Measurements from ENCODE around the gene SIL1.

Gene SIL1

DNA sequence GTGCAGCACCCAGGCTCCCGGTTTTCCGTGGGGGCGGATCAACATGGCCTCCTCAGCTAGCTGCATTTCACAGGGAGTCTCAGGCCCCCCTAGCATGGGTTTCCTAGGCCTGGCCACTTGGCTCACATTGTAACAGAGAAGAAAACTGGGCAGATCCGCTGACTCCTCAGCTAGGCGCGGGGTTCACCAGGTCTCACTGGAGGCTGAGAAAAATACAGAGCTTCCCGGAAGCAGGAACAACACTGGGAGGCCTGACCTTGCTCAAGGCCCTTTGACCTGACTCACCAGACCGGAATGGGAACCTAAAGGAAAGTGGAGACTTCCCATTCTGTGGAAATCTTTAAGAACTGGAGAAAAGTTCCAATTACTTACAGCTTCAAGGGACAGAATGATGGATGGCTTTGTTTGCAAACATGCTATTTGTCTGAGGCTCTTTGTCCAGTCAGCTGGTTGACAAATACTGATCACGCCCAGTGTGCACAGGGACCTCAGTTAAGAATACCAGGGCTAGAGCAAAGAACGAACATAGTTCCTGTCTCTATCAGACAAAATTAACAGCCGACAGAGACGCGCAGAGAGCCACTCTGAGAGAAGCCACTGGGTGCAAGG is 234.3 kb downstream of the SIL1 start:
- peaks cover 4% of the 10 kb centered on the region; the same call in 1 of the 2 replicates for H3K4me1 ChIP-seq (ENCODE audit: control insufficient read depth, insufficient read depth, low read length)
- H3K36me3 ChIP-seq (ENCODE audit: control insufficient read depth, insufficient read depth, low read length) = no peaks in the 10 kb centered on the region
- H3K9me3 ChIP-seq (ENCODE audit: control insufficient read depth, insufficient read depth, low read length) = no peaks in the 10 kb centered on the region
- H3K4me3 ChIP-seq (ENCODE audit: low read length) = no peak overlapping the region
- H3K27ac ChIP-seq (ENCODE audit: low read length) = no peak overlapping the region
- DNase-seq (ENCODE audit: low read depth, low spot score) = no peak
- no CpG with 5 or more reads among the region's 13 CpGs for WGBS (ENCODE audit: insufficient coverage, insufficient read length)
- no peaks in the 10 kb centered on the region for H3K27me3 ChIP-seq (ENCODE audit: control insufficient read depth, insufficient read depth, low read length)

DNA sequence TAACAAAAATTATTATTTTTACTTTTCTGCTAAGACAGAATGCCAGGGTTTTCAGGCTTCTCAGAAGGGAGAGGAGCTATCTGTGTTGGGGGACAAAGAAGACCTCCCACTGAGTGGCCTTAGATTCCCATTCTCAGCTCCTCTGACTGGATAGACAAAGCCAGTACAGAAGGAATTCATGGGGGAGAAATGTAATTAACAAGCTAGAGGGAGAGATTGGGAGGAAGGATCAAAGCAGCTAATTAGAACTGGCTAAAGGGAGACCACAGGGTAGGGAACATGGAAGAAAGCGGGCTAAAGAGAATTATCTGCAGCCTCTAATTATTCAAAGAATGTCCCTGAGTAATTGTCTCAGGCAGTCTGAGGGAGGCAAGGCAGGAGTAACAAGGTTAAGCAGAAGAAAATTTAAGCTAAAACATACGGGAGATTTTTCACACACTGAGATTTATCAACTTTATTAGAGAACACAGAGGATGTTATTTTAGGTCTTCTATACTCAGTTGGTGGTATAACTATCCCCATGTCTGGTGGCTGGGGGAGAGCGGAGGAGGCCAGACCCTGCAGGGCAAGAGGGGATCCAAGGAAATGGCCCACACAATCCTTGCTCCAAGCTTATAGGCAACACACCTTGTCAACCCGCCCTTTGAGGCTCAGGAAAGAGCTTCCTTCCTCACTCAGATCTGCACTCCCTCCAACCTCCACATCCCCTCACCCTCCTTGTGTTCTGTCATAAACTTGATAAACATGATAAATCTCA is 235.4 kb downstream of the SIL1 start:
- no CpG with 5 or more reads among the region's 4 CpGs for WGBS (ENCODE audit: insufficient coverage, insufficient read length)
- peaks cover 4% of the 10 kb centered on the region; the same call in 1 of the 2 replicates for H3K4me1 ChIP-seq (ENCODE audit: control insufficient read depth, insufficient read depth, low read length)
- no peak for DNase-seq (ENCODE audit: low read depth, low spot score)
- no peak overlapping the region for H3K27ac ChIP-seq (ENCODE audit: low read length)
- H3K9me3 ChIP-seq (ENCODE audit: control insufficient read depth, insufficient read depth, low read length) = no peaks in the 10 kb centered on the region
- H3K27me3 ChIP-seq (ENCODE audit: control insufficient read depth, insufficient read depth, low read length) = no peaks in the 10 kb centered on the region
- H3K4me3 ChIP-seq (ENCODE audit: low read length) = no peak overlapping the region
- H3K36me3 ChIP-seq (ENCODE audit: control insufficient read depth, insufficient read depth, low read length) = no peaks in the 10 kb centered on the region

DNA sequence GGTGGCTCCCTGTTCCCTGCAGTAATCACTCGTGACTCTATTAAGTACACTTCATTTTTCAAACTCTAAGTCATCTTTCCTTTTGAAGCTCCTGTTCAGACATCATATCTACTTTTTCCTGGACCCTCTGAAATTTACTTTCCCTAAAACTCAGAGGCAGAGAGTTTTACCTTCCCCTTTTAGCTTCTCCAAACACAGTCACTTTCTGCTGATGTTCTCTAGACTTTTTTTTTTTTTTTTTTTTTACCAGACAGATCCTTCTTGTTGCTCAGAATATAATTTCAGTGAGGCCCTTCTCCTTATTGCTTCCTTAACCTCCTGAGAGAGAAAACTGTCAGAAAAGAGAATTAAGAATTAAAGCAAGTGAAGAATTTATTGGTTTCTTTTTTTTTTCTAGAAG is 236.4 kb downstream of the SIL1 start:
- 0 out of 2 replicates have a peak, but pooled peaks cover 2% of the 10 kb centered on the region for H3K27me3 ChIP-seq (ENCODE audit: control insufficient read depth, insufficient read depth, low read length)
- H3K4me1 ChIP-seq (ENCODE audit: control insufficient read depth, insufficient read depth, low read length) = peaks cover 4% of the 10 kb centered on the region; the same call in 1 of the 2 replicates
- H3K9me3 ChIP-seq (ENCODE audit: control insufficient read depth, insufficient read depth, low read length) = no peaks in the 10 kb centered on the region
- H3K4me3 ChIP-seq (ENCODE audit: low read length) = no peak overlapping the region
- H3K36me3 ChIP-seq (ENCODE audit: control insufficient read depth, insufficient read depth, low read length) = no peaks in the 10 kb centered on the region
- no peak for DNase-seq (ENCODE audit: low read depth, low spot score)
- no CpG with 5 or more reads among the region's 1 CpG for WGBS (ENCODE audit: insufficient coverage, insufficient read length)
- no peak overlapping the region for H3K27ac ChIP-seq (ENCODE audit: low read length)

DNA sequence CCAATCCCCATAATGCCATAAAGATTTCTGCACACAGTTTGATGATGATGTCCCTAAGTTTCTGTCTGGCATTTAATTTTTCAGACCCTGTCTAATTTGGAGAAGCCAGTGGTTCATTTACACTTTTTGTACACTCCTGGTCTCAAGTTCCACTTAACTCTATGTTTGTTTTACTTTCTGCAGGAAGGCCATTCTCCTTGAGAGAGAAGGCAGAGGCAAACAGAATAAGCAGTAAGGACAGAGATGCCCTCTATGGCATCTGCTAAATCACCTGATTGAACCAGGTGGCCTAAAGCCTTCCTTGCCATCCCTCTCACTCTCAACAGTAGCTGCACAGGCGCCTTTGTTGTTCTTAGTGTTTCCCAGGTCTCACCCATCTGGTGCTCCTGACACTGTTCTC is 236.9 kb downstream of the SIL1 start:
- WGBS (ENCODE audit: insufficient coverage, insufficient read length) = no CpG with 5 or more reads among the region's 1 CpG
- Histone ChIP-seq H3K4me3 (ENCODE audit: low read length) (no peak overlapping the region), H3K9me3 (ENCODE audit: control insufficient read depth, insufficient read depth, low read length) (no peaks in the 10 kb centered on the region), H3K36me3 (ENCODE audit: control insufficient read depth, insufficient read depth, low read length) (no peaks in the 10 kb centered on the region), H3K27me3 (ENCODE audit: control insufficient read depth, insufficient read depth, low read length) (0 out of 2 replicates have a peak, but pooled peaks cover 2% of the 10 kb centered on the region), H3K4me1 (ENCODE audit: control insufficient read depth, insufficient read depth, low read length) (peaks cover 4% of the 10 kb centered on the region; the same call in 1 of the 2 replicates), H3K27ac (ENCODE audit: low read length) (no peak overlapping the region)
- no peak for DNase-seq (ENCODE audit: low read depth, low spot score)

DNA sequence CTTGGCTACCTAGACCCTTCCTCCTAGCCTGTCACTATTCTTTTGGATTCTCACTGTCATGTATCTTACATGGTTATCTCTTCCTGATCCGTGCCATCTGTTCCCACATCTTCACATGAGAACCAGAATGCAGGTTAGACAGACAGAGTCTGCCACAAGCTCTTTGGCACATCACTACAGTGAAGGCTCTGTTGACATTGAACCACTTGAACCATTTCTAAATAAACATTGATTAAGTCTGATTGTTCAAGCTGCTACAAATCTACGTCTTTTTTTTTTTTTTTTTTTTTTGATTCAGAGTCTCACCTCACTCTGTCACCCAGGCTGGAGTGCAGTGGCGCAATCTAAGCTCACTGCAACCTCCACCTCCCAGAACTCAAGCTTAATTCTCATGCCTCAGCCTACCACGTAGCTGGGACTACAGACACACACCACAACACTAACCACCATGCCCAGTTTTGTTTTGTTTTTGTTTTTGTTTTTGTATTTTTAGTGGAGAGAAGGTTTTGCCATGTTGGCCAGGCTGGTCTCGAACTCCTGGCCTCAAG is 237.9 kb downstream of the SIL1 start:
- Histone ChIP-seq H3K27ac (ENCODE audit: low read length) (no peak overlapping the region), H3K27me3 (ENCODE audit: control insufficient read depth, insufficient read depth, low read length) (0 out of 2 replicates have a peak, but pooled peaks cover 2% of the 10 kb centered on the region), H3K9me3 (ENCODE audit: control insufficient read depth, insufficient read depth, low read length) (no peaks in the 10 kb centered on the region), H3K4me1 (ENCODE audit: control insufficient read depth, insufficient read depth, low read length) (peaks cover 4% of the 10 kb centered on the region; the same call in 1 of the 2 replicates), H3K36me3 (ENCODE audit: control insufficient read depth, insufficient read depth, low read length) (no peaks in the 10 kb centered on the region), H3K4me3 (ENCODE audit: low read length) (no peak overlapping the region)
- no CpG with 5 or more reads among the region's 5 CpGs for WGBS (ENCODE audit: insufficient coverage, insufficient read length)
- no peak for DNase-seq (ENCODE audit: low read depth, low spot score)

DNA sequence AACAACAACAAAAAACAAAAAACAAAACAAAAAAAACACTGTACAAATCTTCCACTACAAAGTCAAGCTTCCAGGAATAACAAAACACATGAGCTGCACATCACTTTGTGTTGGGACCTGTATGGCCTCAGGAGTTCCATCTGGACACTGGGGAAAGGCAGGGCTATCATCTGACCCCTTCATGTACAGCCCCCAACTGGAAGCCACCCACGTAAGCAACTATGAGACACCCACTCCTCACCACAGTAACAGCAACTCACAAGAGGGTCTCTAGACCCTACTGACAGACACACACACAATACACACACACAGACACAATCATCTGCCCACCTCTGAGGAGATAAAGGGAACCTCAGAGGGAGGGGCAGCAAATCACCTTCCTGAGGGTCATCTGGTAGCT is 241.4 kb downstream of the SIL1 start:
- no peak overlapping the region for H3K4me3 ChIP-seq (ENCODE audit: low read length)
- H3K27ac ChIP-seq (ENCODE audit: low read length) = no peak overlapping the region
- no peaks in the 10 kb centered on the region for H3K36me3 ChIP-seq (ENCODE audit: control insufficient read depth, insufficient read depth, low read length)
- H3K27me3 ChIP-seq (ENCODE audit: control insufficient read depth, insufficient read depth, low read length) = 0 out of 2 replicates have a peak, but pooled peaks cover 2% of the 10 kb centered on the region
- H3K4me1 ChIP-seq (ENCODE audit: control insufficient read depth, insufficient read depth, low read length) = no peaks in the 10 kb centered on the region
- no CpG with 5 or more reads among the region's 1 CpG for WGBS (ENCODE audit: insufficient coverage, insufficient read length)
- H3K9me3 ChIP-seq (ENCODE audit: control insufficient read depth, insufficient read depth, low read length) = no peaks in the 10 kb centered on the region
- DNase-seq (ENCODE audit: low read depth, low spot score) = no peak

DNA sequence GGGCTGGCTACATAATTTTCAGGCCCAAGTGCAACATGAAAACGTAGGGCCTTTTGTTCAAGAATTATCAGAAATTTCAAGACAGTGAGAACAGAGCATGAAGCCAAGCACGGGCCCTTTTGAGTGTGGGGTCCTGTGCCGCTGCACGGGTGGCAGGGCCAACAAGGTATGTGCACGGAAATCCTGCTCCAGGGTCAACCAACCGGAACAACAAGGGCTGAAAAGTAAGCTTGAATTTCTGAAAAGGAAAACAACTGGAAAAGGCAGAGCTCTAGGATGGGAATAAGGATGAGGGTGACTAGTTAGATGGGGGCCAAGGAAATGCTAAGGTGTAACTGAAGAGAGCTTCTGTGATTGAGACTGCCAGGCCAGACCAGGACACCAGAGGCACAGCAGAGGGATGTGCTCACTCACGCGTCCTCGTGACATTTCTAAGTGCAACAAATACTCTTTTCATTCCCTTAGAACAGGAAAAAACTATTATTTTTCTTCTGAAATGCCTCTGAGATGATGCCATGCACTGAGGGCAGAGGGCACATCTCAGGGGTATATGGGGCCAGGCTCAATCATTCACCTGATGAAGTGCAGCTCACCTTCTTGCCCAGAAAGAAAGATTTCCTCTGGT is 242.4 kb downstream of the SIL1 start:
- Histone ChIP-seq H3K9me3 (ENCODE audit: control insufficient read depth, insufficient read depth, low read length) (no peaks in the 10 kb centered on the region), H3K4me3 (ENCODE audit: low read length) (no peak overlapping the region), H3K4me1 (ENCODE audit: control insufficient read depth, insufficient read depth, low read length) (no peaks in the 10 kb centered on the region), H3K27me3 (ENCODE audit: control insufficient read depth, insufficient read depth, low read length) (0 out of 2 replicates have a peak, but pooled peaks cover 2% of the 10 kb centered on the region), H3K36me3 (ENCODE audit: control insufficient read depth, insufficient read depth, low read length) (no peaks in the 10 kb centered on the region), H3K27ac (ENCODE audit: low read length) (no peak overlapping the region)
- no CpG with 5 or more reads among the region's 9 CpGs for WGBS (ENCODE audit: insufficient coverage, insufficient read length)
- DNase-seq (ENCODE audit: low read depth, low spot score) = no peak

DNA sequence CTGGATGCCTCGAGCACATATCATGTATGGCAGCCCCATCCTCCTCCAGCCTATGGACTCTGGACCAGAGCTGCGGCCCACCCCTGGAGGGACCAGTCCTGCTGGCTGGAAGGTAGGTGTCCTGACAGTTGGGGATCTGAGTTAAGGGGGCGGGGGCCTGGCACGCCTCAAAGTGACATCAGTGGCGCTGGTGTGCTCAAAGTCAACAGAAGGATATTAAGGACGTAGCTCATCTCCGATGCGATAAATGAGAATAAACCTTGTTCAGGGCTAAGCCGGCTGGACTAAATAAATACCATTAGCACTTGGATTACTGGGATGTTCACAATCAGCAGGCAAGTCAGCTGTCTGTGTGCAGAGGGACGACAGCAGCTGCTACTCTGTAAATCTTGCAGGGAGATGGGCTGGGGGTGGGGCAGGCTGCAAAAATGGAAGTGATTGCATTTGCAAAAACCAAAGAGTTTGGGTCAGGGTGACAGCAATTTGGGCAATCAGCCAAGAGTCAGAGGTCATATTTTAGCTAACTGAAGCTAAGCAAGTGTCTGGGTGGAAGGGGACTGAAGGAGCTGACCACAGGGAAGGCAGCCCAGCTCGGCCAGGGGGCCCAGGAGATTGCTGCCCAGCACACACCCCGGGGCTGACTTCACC is 243.0 kb downstream of the SIL1 start:
- 0 out of 2 replicates have a peak, but pooled peaks cover 2% of the 10 kb centered on the region for H3K27me3 ChIP-seq (ENCODE audit: control insufficient read depth, insufficient read depth, low read length)
- H3K9me3 ChIP-seq (ENCODE audit: control insufficient read depth, insufficient read depth, low read length) = no peaks in the 10 kb centered on the region
- no peaks in the 10 kb centered on the region for H3K4me1 ChIP-seq (ENCODE audit: control insufficient read depth, insufficient read depth, low read length)
- no peak overlapping the region for H3K27ac ChIP-seq (ENCODE audit: low read length)
- no peaks in the 10 kb centered on the region for H3K36me3 ChIP-seq (ENCODE audit: control insufficient read depth, insufficient read depth, low read length)
- H3K4me3 ChIP-seq (ENCODE audit: low read length) = no peak overlapping the region
- no peak for DNase-seq (ENCODE audit: low read depth, low spot score)
- no CpG with 5 or more reads among the region's 12 CpGs for WGBS (ENCODE audit: insufficient coverage, insufficient read length)

DNA sequence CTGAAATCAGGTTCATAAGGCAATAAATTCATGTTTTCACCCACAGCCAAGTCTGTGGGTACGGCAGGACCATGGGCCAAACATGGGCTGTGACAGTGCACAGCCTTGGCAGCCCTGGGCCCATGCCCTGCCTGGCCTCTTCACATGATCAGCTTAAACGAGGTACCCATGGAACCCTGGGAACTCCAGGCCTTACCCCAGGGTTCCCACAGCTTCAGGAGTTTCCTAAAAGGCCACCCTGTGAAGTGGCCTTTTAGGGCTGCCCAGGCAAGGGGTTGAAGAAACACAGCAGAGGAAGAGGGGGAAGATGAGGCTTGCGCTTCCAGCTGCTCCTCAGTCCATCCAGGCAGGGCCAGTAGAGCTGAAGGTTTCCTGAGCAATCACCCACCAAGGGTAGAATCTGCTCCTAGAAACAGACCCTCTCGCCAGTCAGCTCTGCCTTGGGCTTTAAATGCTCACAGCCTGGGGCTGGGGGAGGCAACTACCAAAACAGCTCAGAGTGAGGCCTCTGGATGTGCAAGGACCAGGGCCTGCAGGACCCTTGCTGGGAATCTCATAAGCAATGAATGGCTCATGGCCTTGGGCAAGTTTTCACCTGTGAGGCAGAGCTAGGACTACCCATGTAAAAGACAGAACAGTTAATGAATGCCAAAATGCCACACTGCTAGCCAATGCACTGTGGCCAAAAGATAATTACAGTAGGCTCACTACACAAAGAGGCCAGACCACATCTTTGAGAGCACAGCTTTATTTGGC is 243.7 kb downstream of the SIL1 start:
- no peaks in the 10 kb centered on the region for H3K36me3 ChIP-seq (ENCODE audit: control insufficient read depth, insufficient read depth, low read length)
- no peaks in the 10 kb centered on the region for H3K4me1 ChIP-seq (ENCODE audit: control insufficient read depth, insufficient read depth, low read length)
- no CpG with 5 or more reads among the region's 4 CpGs for WGBS (ENCODE audit: insufficient coverage, insufficient read length)
- H3K27ac ChIP-seq (ENCODE audit: low read length) = no peak overlapping the region
- no peak for DNase-seq (ENCODE audit: low read depth, low spot score)
- no peak overlapping the region for H3K4me3 ChIP-seq (ENCODE audit: low read length)
- H3K9me3 ChIP-seq (ENCODE audit: control insufficient read depth, insufficient read depth, low read length) = no peaks in the 10 kb centered on the region
- 0 out of 2 replicates have a peak, but pooled peaks cover 2% of the 10 kb centered on the region for H3K27me3 ChIP-seq (ENCODE audit: control insufficient read depth, insufficient read depth, low read length)
